Neural cell (in vitro differentiated cells): Measurements from ENCODE around the gene SDK1.

Experiments used
- MXI1 ChIP-seq: fragments of 450-650 bp; conservative IDR thresholded peaks from 2 replicates; pipeline ENCODE4 v1.6.1; 2014; ENCODE audit warnings: antibody characterized with exemption, mild to moderate bottlenecking; ENCODE audit not compliant: poor library complexity, severe bottlenecking
- RAD21 ChIP-seq: fragments of 450-650 bp; conservative IDR thresholded peaks from 2 replicates; pipeline ENCODE4 v1.6.1; 2014; ENCODE audit warnings: antibody characterized with exemption, mild to moderate bottlenecking, moderate library complexity
- TF ChIP-seq, protein P1 (sequence below): fragments of 450-650 bp; IDR thresholded peaks from 2 replicates; pipeline ENCODE4 v1.5.1; 2014; ENCODE audit warnings: antibody characterized with exemption, mild to moderate bottlenecking, moderate library complexity; ENCODE audit not compliant: poor library complexity, severe bottlenecking
- TF ChIP-seq, protein P2 (sequence below): IDR thresholded peaks from 2 replicates; pipeline ENCODE4 v1.6.1; 2012; ENCODE audit warnings: borderline replicate concordance

DNA sequence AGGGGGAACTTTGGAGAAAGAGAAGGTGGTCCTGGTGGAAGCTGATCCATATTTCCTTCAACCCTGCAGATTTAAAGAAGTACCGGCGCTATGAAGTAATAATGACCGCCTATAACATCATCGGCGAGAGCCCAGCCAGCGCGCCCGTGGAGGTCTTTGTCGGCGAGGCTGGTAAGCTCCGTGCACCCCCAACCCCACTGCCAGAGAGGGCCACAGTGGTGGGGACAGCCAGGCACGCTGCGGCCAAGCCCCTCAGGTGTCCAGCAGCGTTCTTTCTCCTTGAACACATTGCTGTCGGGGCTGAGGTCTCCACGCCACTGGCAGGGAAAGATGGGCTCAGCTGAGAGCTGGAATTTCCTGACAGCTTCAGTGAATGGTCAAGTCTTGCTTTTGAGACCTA is 877.4 kb downstream of the SDK1 start:
- TF ChIP-seq MXI1 (no peak), RAD21 (no peak)
- TF ChIP-seq, protein P1, sequence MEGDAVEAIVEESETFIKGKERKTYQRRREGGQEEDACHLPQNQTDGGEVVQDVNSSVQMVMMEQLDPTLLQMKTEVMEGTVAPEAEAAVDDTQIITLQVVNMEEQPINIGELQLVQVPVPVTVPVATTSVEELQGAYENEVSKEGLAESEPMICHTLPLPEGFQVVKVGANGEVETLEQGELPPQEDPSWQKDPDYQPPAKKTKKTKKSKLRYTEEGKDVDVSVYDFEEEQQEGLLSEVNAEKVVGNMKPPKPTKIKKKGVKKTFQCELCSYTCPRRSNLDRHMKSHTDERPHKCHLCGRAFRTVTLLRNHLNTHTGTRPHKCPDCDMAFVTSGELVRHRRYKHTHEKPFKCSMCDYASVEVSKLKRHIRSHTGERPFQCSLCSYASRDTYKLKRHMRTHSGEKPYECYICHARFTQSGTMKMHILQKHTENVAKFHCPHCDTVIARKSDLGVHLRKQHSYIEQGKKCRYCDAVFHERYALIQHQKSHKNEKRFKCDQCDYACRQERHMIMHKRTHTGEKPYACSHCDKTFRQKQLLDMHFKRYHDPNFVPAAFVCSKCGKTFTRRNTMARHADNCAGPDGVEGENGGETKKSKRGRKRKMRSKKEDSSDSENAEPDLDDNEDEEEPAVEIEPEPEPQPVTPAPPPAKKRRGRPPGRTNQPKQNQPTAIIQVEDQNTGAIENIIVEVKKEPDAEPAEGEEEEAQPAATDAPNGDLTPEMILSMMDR, result no peak
- TF ChIP-seq, protein P2, sequence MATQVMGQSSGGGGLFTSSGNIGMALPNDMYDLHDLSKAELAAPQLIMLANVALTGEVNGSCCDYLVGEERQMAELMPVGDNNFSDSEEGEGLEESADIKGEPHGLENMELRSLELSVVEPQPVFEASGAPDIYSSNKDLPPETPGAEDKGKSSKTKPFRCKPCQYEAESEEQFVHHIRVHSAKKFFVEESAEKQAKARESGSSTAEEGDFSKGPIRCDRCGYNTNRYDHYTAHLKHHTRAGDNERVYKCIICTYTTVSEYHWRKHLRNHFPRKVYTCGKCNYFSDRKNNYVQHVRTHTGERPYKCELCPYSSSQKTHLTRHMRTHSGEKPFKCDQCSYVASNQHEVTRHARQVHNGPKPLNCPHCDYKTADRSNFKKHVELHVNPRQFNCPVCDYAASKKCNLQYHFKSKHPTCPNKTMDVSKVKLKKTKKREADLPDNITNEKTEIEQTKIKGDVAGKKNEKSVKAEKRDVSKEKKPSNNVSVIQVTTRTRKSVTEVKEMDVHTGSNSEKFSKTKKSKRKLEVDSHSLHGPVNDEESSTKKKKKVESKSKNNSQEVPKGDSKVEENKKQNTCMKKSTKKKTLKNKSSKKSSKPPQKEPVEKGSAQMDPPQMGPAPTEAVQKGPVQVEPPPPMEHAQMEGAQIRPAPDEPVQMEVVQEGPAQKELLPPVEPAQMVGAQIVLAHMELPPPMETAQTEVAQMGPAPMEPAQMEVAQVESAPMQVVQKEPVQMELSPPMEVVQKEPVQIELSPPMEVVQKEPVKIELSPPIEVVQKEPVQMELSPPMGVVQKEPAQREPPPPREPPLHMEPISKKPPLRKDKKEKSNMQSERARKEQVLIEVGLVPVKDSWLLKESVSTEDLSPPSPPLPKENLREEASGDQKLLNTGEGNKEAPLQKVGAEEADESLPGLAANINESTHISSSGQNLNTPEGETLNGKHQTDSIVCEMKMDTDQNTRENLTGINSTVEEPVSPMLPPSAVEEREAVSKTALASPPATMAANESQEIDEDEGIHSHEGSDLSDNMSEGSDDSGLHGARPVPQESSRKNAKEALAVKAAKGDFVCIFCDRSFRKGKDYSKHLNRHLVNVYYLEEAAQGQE, result no peak
